IPS DF 4.7 (cell line): ENCODE results near the gene KIAA0586.
"Not testable (repeated sequence)": the region's sequence is repeated elsewhere in the genome, so short reads cannot be mapped to it uniquely, and the experiment has no call there.

Experiments
- DNase-seq: peaks from one replicate; pipeline ENCODE4 v3.0.0-alpha.2; 2013; ENCODE audit warnings: low spot score; ENCODE audit errors: extremely low read depth

The KIAA0586 gene

DNA sequence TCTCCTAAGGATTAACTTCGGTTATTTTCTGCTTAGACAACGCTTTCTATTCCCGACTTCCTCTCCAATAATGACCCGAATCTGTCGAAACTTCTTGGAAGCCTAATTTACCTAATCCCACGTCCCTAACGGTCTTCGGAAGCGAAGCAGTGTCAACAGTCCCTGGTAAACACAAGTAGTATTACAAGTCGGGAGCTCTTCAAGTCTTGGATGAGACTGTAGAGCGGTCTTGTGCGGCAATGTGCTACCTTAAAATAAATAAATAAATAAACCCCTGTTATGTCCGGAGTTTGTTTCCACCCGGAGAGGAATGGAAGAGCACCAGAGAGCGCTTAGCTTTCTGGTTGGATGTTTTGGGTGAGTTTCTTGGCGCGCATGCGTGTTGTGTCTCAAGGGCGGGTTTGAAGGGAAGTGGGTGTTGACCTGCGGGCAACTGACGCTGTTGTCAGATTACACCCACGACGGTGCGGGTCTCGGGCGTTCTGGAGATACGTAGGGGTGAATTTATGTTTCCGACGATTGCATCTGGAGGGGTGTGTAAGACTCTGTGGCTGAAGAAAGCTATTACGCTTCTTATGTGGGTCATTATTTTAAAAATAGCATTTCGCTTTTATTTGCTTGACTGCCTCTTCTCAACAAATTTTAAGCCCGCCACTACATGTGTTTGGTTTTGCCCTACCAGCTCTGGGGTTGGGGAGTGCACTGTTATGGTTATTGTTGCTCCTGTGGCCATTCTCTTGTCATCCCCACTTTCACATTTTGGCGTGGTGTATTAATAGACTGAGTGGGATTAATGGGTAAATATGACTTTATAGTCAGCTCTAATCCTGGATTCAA lies at the start of gene KIAA0586, which contains the start of gene TIMM9:
TSS of gene KIAA0586 (plus strand) at position 439 of the 837 bp plus-strand sequence. CDS start 546 bp downstream, outside the sequence.
TSS of gene TIMM9 (minus strand) at position 251 of the 837 bp plus-strand sequence. CDS start 15,586 bp downstream, outside the sequence.
- DNase-seq: peak; percentile 95

GRCh38 chr14:58390830-58391229 lies 36.7 kb upstream of the KIAA0586 start:
- no peak for DNase-seq

- DNase-seq: no peak
These were observed 32.0 kb upstream of the KIAA0586 start for GRCh38 chr14:58395562-58395811.

DNA sequence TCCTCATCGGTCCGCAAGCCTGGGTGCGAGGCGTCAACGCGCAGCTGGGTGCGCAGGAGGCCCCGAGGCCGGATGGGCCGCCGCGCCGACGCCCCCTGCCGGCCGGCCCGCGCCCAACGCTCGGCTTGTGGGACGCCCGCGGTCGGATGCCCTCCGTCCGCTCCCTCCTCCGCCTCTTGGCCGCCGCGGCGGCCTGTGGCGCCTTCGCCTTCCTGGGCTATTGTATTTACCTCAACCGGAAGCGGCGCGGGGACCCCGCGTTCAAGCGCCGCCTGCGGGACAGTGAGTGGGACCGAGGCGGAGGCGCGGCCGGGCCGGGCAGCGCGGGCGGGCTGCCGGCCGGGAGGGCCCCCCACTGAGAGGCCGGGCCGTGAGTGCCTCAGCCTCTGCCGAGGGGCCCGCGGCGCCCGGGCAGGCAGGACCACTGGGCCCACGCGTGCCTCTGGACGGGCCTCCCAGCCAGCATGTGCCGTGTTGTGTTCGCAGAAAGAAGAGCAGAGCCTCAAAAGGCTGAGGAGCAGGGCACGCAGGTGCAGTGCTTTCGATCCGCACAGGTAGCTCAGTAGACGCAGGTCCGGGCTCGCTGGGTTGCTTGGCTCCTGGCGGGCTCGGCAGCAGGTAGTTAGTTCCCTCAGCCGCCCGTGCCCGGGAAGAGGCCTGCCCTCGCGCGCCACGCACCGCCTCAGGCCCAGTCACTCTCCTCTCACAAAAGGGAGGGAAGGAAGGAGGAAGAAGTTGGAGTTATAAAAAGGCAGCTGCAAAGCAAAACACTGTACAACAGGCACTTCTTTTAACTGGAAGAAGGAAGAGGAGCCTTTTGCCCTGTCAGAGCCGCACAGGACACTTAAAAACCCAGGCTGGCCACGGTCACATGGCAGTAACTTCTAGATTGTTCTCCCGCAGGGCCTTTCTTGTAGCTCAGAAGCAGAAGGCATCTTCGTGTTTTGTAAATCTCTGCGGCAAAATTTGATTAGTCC lies 31.4 kb upstream of the KIAA0586 start, which contains the start of gene TOMM20L:
TSS of gene TOMM20L (plus strand) at position 119 of the 977 bp plus-strand sequence. CDS start at position 147, 28 bp downstream.
- DNase-seq: no peak

- DNase-seq: no peak
These were observed 30.4 kb upstream of the KIAA0586 start for GRCh38 chr14:58397156-58397555.

- DNase-seq: no peak
These were observed 29.0 kb upstream of the KIAA0586 start for GRCh38 chr14:58398495-58398894.

DNA sequence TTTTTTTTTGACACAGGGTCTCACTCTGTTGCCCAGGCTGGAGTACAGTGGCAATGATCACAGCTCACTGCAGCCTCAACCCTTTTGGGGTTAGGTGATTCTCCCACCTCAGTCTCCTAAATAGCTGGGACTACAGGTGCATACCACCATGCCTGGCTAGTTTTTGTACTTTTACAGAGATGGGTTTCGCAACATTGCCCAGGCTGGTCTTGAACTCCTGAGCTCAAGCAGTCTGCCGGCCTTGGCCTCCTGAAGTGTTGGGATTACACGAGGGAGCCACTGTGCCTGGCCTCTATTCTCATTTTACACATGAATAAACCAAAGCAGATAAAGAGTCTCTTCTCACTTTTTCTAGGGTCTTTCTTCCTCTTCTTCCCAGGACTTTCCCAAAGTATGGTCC lies 28.6 kb upstream of the KIAA0586 start:
- DNase-seq: no peak

DNA sequence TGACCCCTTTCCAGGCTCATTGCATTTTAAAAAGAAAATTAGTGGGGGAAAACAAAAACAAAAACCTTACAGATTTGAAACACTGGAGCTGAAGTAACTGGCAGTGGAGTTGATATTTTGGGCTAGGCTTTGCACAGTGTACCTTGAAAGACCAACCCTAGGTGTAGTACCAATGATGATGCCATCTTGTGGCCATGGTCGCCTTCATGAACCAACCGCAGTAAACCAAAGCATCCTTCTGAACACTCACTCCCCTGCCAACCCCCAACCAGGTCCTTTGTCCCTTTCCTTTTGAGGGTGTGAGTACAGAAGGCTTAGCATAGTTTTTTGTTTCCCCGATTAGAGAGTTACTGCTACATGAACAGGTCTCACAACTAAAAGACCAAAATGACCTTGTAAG lies 25.9 kb upstream of the KIAA0586 start:
- DNase-seq: no peak

- no peak for DNase-seq
These were observed 18.8 kb upstream of the KIAA0586 start for GRCh38 chr14:58408681-58409215.

- no peak for DNase-seq
These were observed 12.7 kb upstream of the KIAA0586 start for GRCh38 chr14:58414845-58415244.

- no peak for DNase-seq
These were observed 11.6 kb upstream of the KIAA0586 start for GRCh38 chr14:58415636-58416547.

GRCh38 chr14:58416934-58417333 lies 10.6 kb upstream of the KIAA0586 start:
- not testable (repeated sequence) for DNase-seq

DNA sequence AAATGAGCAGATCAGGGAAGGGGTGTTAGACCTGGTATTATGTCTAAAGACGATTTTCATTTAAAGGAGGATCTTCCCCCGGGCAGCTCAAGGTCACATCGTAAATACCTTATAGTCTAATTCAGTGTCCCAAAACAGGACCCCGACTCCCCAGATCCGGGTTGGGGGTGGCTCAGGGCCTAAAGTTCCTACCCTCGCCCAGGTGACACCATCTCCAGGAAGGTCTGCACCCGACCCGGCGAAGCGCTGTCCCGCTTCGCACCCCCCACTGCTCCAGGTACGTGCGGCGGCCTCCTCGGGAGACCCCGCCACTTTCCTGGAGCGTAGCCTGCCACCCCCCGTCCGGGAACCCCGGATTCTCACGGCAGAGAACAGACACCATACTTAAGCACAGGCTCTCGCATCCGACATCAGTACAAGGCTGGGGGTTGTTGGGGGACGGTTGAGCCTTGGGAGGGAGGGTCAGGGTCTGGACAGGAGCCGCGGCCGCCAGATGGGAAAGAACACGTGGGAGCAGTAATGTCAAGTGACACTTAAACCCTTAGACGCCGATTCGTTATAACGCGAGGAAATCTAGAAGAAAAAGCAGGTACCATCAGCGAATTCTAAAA lies 744 bp upstream of the KIAA0586 start:
- no peak for DNase-seq

DNA sequence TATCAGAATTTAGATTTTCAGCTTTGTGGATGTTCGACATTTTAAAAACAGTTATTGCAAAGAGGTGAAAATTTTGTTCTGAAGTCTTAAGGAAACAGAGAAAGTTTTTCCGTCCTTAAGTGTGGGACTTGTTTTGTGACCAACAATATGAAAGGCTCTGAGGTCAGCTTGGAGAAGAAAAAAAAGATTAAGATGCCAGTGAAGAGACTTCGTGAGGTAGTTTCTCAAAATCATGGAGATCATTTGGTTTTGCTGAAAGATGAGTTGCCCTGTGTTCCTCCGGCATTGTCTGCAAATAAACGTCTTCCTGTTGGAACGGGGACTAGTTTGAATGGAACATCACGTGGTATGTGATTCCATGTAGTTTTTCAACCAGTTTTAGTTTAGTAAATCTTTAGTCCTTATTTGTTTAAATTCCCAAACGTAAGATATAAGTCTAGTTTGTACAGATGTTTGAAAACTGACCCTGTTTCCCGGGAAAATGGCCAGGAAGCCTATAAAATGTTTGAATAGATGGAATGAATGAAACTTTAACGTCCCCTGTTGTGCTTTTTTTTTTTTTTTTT lies 682 bp downstream of the KIAA0586 start:
- no peak for DNase-seq

DNA sequence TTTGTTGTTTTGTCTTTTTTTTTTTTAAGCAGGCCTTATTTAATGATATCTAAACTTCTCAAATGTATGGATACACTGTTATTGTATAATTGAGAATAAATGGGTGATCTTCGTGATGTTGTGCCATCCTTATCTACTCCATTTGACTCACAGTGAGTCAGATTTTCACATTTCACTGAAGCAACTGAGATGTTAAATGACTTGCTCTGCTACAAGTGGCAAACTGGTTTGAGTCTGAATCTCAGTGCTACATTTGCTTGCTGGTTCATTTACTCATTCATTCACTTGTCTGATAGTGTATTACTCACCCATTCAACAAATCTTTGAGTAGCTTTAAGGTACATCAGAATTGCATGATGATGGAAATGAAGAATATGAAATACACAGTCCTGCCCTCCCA lies 2.6 kb downstream of the KIAA0586 start:
- DNase-seq: no peak

- DNase-seq: no peak
These were observed 12.0 kb downstream of the KIAA0586 start for GRCh38 chr14:58439476-58439875.

DNA sequence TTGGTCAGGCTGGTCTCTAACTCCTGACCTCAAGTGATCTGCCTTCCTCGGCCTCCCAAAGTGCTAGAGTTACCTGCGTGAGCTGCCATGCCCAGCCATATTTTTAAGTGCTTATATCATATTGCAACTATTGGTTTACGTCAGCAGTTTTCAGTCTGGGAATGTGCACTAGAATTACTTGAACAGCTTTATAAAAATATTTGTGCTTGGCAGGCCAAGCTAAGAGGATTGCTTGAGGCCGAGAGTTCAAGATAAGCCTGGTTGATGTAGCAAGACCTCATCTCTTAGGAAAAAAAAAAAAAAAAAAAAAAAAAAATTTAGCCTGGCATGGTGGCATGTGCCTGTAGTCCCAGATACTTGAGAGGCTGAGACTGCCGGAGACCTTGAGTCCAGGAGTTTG lies 17.1 kb downstream of the KIAA0586 start:
- DNase-seq: no peak

DNA sequence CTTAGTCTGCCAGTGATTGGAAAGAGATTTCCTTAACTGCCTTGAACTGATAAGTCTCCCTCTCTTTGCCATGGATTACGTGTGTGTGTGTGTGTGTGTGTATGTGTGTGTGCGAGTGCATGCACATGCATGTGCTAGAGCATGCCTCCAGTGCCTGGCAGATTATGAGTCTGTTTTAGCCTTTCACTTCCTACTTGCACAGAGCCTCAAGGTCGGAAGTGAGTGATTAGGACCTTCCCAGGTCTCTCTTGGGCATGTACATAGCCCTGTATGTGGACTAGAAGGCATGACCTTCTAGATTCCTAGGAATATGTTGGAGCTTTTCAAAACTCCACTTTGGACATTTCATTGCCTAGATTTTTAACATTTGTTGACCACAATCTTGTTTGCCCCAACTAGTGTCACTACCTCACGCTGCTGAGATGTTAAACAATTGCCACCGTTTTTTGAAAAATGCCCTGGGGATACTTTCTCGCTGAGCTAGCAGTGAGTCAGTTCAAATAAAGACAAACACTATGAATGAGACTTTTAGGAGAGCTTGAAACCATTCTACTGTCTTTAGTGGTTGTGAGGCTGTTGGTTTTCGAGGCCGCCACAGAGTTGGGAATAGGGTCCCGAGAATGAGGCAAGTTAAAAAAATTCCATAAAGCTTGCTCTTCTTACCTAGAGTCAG lies 28.2 kb downstream of the KIAA0586 start:
- no peak for DNase-seq

- no peak for DNase-seq
These were observed 33.3 kb downstream of the KIAA0586 start for GRCh38 chr14:58460772-58461171.
